ENCODE measurements around the gene PROKR1.

DNA sequence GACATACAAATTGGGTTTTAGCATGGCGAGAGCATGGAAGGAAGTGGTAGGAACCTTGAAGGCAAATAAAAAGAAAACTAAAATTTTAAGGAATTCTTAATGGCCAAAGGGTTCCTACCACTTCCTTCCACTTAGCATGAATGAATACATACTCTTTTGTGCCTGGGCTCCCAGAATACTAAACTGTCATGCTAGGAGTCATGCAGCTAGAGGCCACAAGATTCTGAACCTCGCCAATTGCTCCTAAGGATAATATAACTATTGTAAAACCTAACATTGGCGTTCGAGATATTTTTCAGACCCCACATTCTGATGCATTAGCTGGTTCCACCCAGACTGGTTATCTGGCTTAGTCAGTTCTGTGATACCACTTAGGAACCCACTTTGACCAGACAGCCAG, 52.6 kb downstream of the PROKR1 start:
- TF ChIP-seq POLR2A (IDR thresholded peaks at IDR 0.05): no peak
- TF ChIP-seq, protein P1, sequence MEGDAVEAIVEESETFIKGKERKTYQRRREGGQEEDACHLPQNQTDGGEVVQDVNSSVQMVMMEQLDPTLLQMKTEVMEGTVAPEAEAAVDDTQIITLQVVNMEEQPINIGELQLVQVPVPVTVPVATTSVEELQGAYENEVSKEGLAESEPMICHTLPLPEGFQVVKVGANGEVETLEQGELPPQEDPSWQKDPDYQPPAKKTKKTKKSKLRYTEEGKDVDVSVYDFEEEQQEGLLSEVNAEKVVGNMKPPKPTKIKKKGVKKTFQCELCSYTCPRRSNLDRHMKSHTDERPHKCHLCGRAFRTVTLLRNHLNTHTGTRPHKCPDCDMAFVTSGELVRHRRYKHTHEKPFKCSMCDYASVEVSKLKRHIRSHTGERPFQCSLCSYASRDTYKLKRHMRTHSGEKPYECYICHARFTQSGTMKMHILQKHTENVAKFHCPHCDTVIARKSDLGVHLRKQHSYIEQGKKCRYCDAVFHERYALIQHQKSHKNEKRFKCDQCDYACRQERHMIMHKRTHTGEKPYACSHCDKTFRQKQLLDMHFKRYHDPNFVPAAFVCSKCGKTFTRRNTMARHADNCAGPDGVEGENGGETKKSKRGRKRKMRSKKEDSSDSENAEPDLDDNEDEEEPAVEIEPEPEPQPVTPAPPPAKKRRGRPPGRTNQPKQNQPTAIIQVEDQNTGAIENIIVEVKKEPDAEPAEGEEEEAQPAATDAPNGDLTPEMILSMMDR (IDR thresholded peaks at IDR 0.05): no peak
